Upper lobe of left lung (tissue), 4 donors: ENCODE data around the gene GLYR1.

Experiments
- CTCF ChIP-seq, 6 experiments: fragments of 450-650 bp in 4 of 6; fragments of 200-600 bp in 2 of 6; sonication (generic) in 2 of 6; IDR thresholded peaks; one replicate each; pipeline ENCODE4 v1.5.1; 2016 to 2019; ENCODE audit warnings: antibody characterized with exemption in 6 of 6
- EP300 ChIP-seq, 4 donors: sonication (generic); formaldehyde crosslinking; IDR thresholded peaks; one replicate each; pipeline ENCODE4 v1.5.1; 2017; ENCODE audit warnings: antibody characterized with exemption in 4 of 4, control low read depth in 2 of 4
- POLR2AphosphoS5 ChIP-seq, 2 donors: sonication (generic); formaldehyde crosslinking; IDR thresholded peaks; one replicate each; pipeline ENCODE4 v1.5.1; 2017; ENCODE audit warnings: antibody characterized with exemption in 2 of 2

- TF ChIP-seq CTCF (IDR thresholded peaks at IDR 0.05): no peak
- TF ChIP-seq EP300 (IDR thresholded peaks at IDR 0.05): no peak
- no peak for TF ChIP-seq POLR2AphosphoS5 (IDR thresholded peaks at IDR 0.05)
Observed at GRCh38 chr16:4883501-4883900, 36.4 kb upstream of the GLYR1 start.
